Mesenchymal stem cell (in vitro differentiated cells and primary cell): Measurements from ENCODE around the gene RPS6KA2.

Experiments
- DNase-seq: peaks from one replicate; pipeline ENCODE4 v3.0.0-alpha.2; 2013
- H2AFZ ChIP-seq: one replicate; pipeline ENCODE4 v1.6.1; 2013; ENCODE audit warnings: low read depth, mild to moderate bottlenecking, control low read depth, inconsistent platforms, low read length, moderate library complexity
- H2AK5ac ChIP-seq: 2 replicates; pipeline ENCODE4 v1.6.1; 2013; ENCODE audit warnings: low read length, moderate library complexity, mild to moderate bottlenecking, inconsistent platforms; ENCODE audit not compliant: severe bottlenecking
- H2BK120ac ChIP-seq: one replicate; pipeline ENCODE4 v1.6.1; 2013; ENCODE audit warnings: low read depth, mild to moderate bottlenecking, inconsistent platforms, low read length, moderate library complexity
- H2BK12ac ChIP-seq, 2 experiments: one replicate each; pipeline ENCODE4 v1.6.1; 2013; ENCODE audit warnings: inconsistent platforms in 2 of 2, low read length in 2 of 2, mild to moderate bottlenecking in 2 of 2, moderate library complexity in 2 of 2, control low read depth in 1 of 2
- H2BK15ac ChIP-seq: one replicate; pipeline ENCODE4 v1.6.1; 2013; ENCODE audit warnings: mild to moderate bottlenecking, low read depth, inconsistent platforms; ENCODE audit not compliant: poor library complexity, severe bottlenecking
- H2BK5ac ChIP-seq: 2 replicates; pipeline ENCODE4 v1.6.1; 2013; ENCODE audit warnings: low read depth, mild to moderate bottlenecking, low read length, control low read depth, inconsistent platforms; ENCODE audit not compliant: poor library complexity, severe bottlenecking
- H3K14ac ChIP-seq, 2 experiments: one replicate each; pipeline ENCODE4 v1.6.1; 2013; ENCODE audit warnings: inconsistent platforms in 2 of 2, low read length in 2 of 2, control low read depth in 1 of 2, mild to moderate bottlenecking in 1 of 2, moderate library complexity in 1 of 2
- H3K18ac ChIP-seq, 2 experiments: one replicate each; pipeline ENCODE4 v1.6.1; 2013; ENCODE audit warnings: inconsistent platforms in 2 of 2, low read length in 2 of 2, control low read depth in 1 of 2, low read depth in 1 of 2, mild to moderate bottlenecking in 1 of 2
- H3K23ac ChIP-seq, 2 experiments: one replicate each; pipeline ENCODE4 v1.6.1; 2013; ENCODE audit warnings: inconsistent platforms in 2 of 2, low read length in 2 of 2, mild to moderate bottlenecking in 2 of 2, moderate library complexity in 2 of 2, control low read depth in 1 of 2
- H3K27ac ChIP-seq: 2 replicates; pipeline ENCODE4 v1.5.1; 2013; ENCODE audit warnings: mild to moderate bottlenecking, moderate library complexity, low read length, control low read depth, inconsistent platforms; ENCODE audit not compliant: poor library complexity, severe bottlenecking
- H3K27me3 ChIP-seq, 2 experiments: 2 replicates each; pipeline versions ENCODE4 v1.6.1 to v1.7.0; 2013; ENCODE audit warnings: low read length in 2 of 2, mild to moderate bottlenecking in 2 of 2, moderate library complexity in 2 of 2, control low read depth in 1 of 2, inconsistent platforms in 1 of 2; ENCODE audit not compliant: control insufficient read depth in 1 of 2, insufficient read depth in 1 of 2
- H3K36me3 ChIP-seq, 2 experiments: 2 replicates each; pipeline versions ENCODE4 v1.6.1 to v1.7.0; 2013; ENCODE audit warnings: low read length in 2 of 2, control low read depth in 1 of 2, inconsistent platforms in 1 of 2, low read depth in 1 of 2, mild to moderate bottlenecking in 1 of 2; ENCODE audit not compliant: insufficient read depth in 2 of 2, control insufficient read depth in 1 of 2
- H3K4ac ChIP-seq, 2 experiments: one replicate each; pipeline ENCODE4 v1.6.1; 2013; ENCODE audit warnings: inconsistent platforms in 2 of 2, low read length in 2 of 2, mild to moderate bottlenecking in 2 of 2, moderate library complexity in 2 of 2, control low read depth in 1 of 2, low read depth in 1 of 2
- H3K4me1 ChIP-seq: 2 replicates; pipeline ENCODE4 v1.6.1; 2013; ENCODE audit warnings: low read depth, low read length, control low read depth; ENCODE audit not compliant: control insufficient read depth, insufficient read depth
- H3K4me2 ChIP-seq: 2 replicates; pipeline ENCODE4 v1.6.1; 2013; ENCODE audit warnings: low read length, mild to moderate bottlenecking, inconsistent platforms; ENCODE audit not compliant: poor library complexity, severe bottlenecking
- H3K4me3 ChIP-seq, 2 experiments: 2 replicates each; pipeline versions ENCODE4 v1.5.1 to v1.7.0; 2013; ENCODE audit warnings: low read length in 2 of 2, mild to moderate bottlenecking in 2 of 2, control low read depth in 1 of 2, low read depth in 1 of 2; ENCODE audit not compliant: insufficient read depth in 1 of 2
- H3K79me1 ChIP-seq: replicated peaks from 2 replicates; pipeline ENCODE4 v1.6.1; 2013; ENCODE audit warnings: mild to moderate bottlenecking, control low read depth, low read length, inconsistent platforms; ENCODE audit not compliant: poor library complexity, severe bottlenecking
- H3K9ac ChIP-seq: 2 replicates; pipeline ENCODE4 v1.7.0; 2013; ENCODE audit warnings: mild to moderate bottlenecking, low read length, moderate library complexity
- H3K9me3 ChIP-seq: 2 replicates; pipeline ENCODE4 v1.7.0; 2013; ENCODE audit warnings: mild to moderate bottlenecking, low read length; ENCODE audit not compliant: control insufficient read depth
- H4K8ac ChIP-seq: one replicate; pipeline ENCODE4 v1.6.1; 2013; ENCODE audit warnings: inconsistent platforms, mild to moderate bottlenecking, low read length, moderate library complexity
- H4K91ac ChIP-seq: one replicate; pipeline ENCODE4 v1.6.1; 2013; ENCODE audit warnings: mild to moderate bottlenecking, low read length, inconsistent platforms
- WGBS: methylation state at CpG from one replicate; pipeline ENCODE4 v1.1.7; 2013; ENCODE audit warnings: mixed read lengths; 5-methylcytosine and 5-hydroxymethylcytosine counted together

RPS6KA2 gene

DNA sequence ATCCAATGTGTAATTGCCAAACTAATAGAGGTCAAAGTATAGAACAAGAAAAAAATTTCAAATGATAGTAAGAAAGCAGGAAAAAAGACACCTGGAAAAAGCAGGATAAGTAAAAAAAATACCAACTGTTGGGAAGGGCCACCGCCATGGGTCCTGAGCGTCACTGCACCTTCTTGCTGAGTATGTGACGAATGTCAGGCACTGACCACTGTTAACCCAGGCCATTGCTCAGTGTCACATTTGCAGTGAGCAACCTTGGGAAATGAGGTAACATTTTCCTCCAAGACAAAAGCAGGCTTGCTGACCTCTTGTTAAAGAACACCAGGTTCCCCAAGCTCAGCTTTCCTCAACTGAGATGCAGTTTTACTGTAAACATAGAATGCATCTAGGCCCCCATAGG lies 15.6 kb upstream of the RPS6KA2 start:
- Histone ChIP-seq H3K4me1 (peaks cover 8% of the 10 kb centered on the region), H3K9ac (no peak overlapping the region), H3K27ac (no peak overlapping the region), H3K79me1 (no peaks in the 10 kb centered on the region), H2AK5ac (no peak overlapping the region), H2BK15ac (no peak overlapping the region), H3K4me2 (no peak overlapping the region), H4K8ac (no peak overlapping the region), H3K4me3 (no peak overlapping the region), H2AFZ (no peak overlapping the region), H2BK120ac (no peak overlapping the region), H3K9me3 (peaks cover 6% of the 10 kb centered on the region), H3K4ac (no peak overlapping the region), H4K91ac (no peak overlapping the region), H3K36me3 (no peaks in the 10 kb centered on the region), H3K18ac (no peak overlapping the region), H2BK5ac (no peak overlapping the region), H3K14ac (no peak overlapping the region), H2BK12ac (no peak overlapping the region), H3K27me3 (peaks cover 8 to 20% of the 10 kb centered on the region in 2 experiments), H3K23ac (no peak overlapping the region)
- 89% methylated on average over 3 of the region's 3 CpGs for WGBS
- no peak for DNase-seq

DNA sequence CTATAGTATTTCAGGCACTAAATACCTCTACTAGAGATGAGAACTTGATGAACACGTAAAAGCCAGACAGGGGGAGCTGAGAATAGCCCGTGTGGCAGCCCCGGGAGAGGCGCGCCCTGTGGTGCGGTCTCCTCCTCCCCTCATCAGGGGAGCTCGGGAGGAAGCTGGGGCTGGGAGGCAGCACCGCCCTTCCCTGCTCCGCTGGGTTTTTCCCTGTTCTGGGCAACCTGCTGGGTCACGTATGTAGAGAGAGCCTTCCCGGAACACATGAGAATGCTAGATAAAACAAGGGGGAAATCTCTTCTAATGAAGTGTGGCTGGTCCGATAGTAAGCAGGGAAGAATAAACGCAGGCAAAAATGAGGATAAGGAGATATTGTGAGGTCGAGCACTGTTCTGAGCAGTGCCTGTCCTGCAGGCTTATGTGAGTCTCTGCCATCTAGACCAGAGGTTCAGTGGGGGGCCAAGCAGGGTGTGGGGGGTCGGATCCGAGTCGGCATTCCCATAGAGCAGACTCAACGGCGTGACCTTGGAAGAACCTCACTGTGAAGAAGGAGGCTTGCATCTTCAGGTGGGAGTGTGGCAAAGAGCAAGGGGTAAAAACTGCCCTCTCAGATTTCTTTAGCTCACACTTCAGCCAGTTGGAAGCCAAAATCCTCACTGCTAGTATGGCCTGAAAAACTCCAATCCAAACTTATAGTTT lies 13.4 kb upstream of the RPS6KA2 start:
- Histone ChIP-seq H4K8ac (no peak overlapping the region), H3K36me3 (no peaks in the 10 kb centered on the region), H3K14ac (no peak overlapping the region), H3K23ac (no peak overlapping the region), H3K9me3 (peaks cover 6% of the 10 kb centered on the region), H3K27me3 (peaks cover 8 to 32% of the 10 kb centered on the region in 2 experiments), H2BK5ac (no peak overlapping the region), H2BK120ac (no peak overlapping the region), H2BK15ac (no peak overlapping the region), H3K9ac (peak overlapping the region; percentile 46), H3K4me1 (peaks cover 8% of the 10 kb centered on the region), H3K4me2 (peak overlapping the region; percentile 22), H3K18ac (peak overlapping the region in 1 of 2 experiments; percentile 49), H2BK12ac (no peak overlapping the region), H3K27ac (no peak overlapping the region), H4K91ac (no peak overlapping the region), H3K4ac (no peak overlapping the region), H3K4me3 (peak overlapping the region in 1 of 2 experiments; percentile 55), H2AFZ (no peak overlapping the region), H3K79me1 (no peaks in the 10 kb centered on the region), H2AK5ac (no peak overlapping the region)
- WGBS: 64% methylated on average over 19 of the region's 19 CpGs
- no peak for DNase-seq

DNA sequence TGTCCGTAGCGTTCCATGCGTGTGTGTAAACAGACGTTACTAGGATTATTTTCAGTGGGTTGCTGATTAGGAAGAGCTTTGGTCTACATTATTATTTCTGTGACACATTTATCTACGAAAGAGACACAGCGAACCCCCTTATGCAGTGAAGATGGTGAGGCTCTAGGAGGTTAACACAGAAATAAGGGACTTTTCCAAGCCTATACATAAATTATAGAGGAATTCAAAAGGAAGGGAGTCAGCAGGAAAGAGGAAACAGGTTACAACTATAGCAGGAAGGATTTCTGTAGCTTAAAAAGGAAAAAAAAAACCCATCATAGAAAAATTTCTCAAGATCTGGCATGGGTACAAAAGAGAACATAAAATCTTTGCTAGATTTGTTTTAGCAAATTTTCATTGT lies 12.9 kb upstream of the RPS6KA2 start:
- Histone ChIP-seq H3K9me3 (peaks cover 6% of the 10 kb centered on the region), H2AFZ (no peak overlapping the region), H3K4me3 (peak overlapping the region in 1 of 2 experiments; percentile 55), H3K4me2 (no peak overlapping the region), H3K4ac (no peak overlapping the region), H3K4me1 (peaks cover 8% of the 10 kb centered on the region), H3K9ac (peak overlapping the region; percentile 46), H3K27ac (no peak overlapping the region), H2BK15ac (no peak overlapping the region), H3K14ac (no peak overlapping the region), H4K8ac (no peak overlapping the region), H2BK12ac (no peak overlapping the region), H3K36me3 (no peaks in the 10 kb centered on the region), H2BK120ac (no peak overlapping the region), H3K27me3 (peaks cover 8 to 32% of the 10 kb centered on the region in 2 experiments), H4K91ac (no peak overlapping the region), H3K18ac (no peak overlapping the region), H3K23ac (no peak overlapping the region), H2BK5ac (no peak overlapping the region), H2AK5ac (no peak overlapping the region), H3K79me1 (no peaks in the 10 kb centered on the region)
- 100% methylated on average over 3 of the region's 6 CpGs for WGBS
- DNase-seq: no peak

DNA sequence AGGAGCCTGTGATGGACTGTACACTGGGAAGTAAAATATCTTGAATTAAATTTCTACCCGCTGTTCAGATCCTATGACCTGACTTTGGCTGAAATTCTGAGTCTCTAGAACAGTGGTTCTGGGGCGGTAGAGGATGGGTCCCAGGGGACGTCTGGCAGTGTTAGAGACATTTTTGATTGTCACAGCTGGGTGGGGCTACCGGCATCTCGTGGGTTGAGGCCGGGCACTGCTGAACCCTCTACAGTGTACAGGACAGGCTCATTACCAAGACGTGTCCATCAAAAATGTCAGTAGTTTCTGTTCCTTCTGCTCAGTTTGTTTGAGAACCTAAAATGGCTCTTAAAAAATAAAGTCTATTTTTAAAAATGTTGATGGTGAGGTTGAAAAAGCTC lies 11.5 kb upstream of the RPS6KA2 start:
- no peak overlapping the region for H4K8ac ChIP-seq
- H3K4ac ChIP-seq: no peak overlapping the region
- no peak overlapping the region for H3K9ac ChIP-seq
- H2BK5ac ChIP-seq: no peak overlapping the region
- H4K91ac ChIP-seq: no peak overlapping the region
- no peak overlapping the region for H2AK5ac ChIP-seq
- no peak overlapping the region for H3K23ac ChIP-seq
- H2AFZ ChIP-seq: no peak overlapping the region
- no peaks in the 10 kb centered on the region for H3K79me1 ChIP-seq
- peaks cover under 1% of the 10 kb centered on the region for H3K9me3 ChIP-seq
- H3K27ac ChIP-seq: no peak overlapping the region
- H2BK12ac ChIP-seq: no peak overlapping the region
- peaks cover 11% of the 10 kb centered on the region for H3K4me1 ChIP-seq
- H2BK15ac ChIP-seq: no peak overlapping the region
- no peak for DNase-seq
- H3K36me3 ChIP-seq: no peaks in the 10 kb centered on the region
- H3K18ac ChIP-seq: no peak overlapping the region
- H3K4me2 ChIP-seq: no peak overlapping the region
- no peak overlapping the region for H3K14ac ChIP-seq
- H3K4me3 ChIP-seq: no peak overlapping the region
- no peak overlapping the region for H2BK120ac ChIP-seq
- peaks cover 8 to 29% of the 10 kb centered on the region in 2 experiments for H3K27me3 ChIP-seq
- 94% methylated on average over 7 of the region's 7 CpGs for WGBS
